Fibroblast of upper back skin (primary cell): ENCODE measurements around the gene CCNY.

Source experiments
- DNase-seq: peaks from one replicate; pipeline ENCODE4 v3.0.0-alpha.2; 2013

The CCNY gene

GRCh38 chr10:35433851-35434426 lies 97.6 kb downstream of the CCNY start:
- DNase-seq, result peak; percentile 98

- DNase-seq, result no peak
Measured at GRCh38 chr10:35434533-35434932, 98.2 kb downstream of the CCNY start.

- DNase-seq, result no peak
Measured at GRCh38 chr10:35435824-35436223, 99.5 kb downstream of the CCNY start.

GRCh38 chr10:35437829-35438228 lies 101.5 kb downstream of the CCNY start:
- DNase-seq, result no peak

- DNase-seq, result no peak
Measured at GRCh38 chr10:35438718-35439571, 102.6 kb downstream of the CCNY start.

- no peak for DNase-seq
Measured at GRCh38 chr10:35440016-35440415, 103.7 kb downstream of the CCNY start.

- DNase-seq, result no peak
Measured at GRCh38 chr10:35442028-35442427, 105.7 kb downstream of the CCNY start.

- DNase-seq, result no peak
Measured at GRCh38 chr10:35442592-35442991, 106.3 kb downstream of the CCNY start.

GRCh38 chr10:35443858-35444257 lies 107.5 kb downstream of the CCNY start:
- no peak for DNase-seq

- DNase-seq, result no peak
Measured at GRCh38 chr10:35445150-35445884, 109.0 kb downstream of the CCNY start.

GRCh38 chr10:35446439-35446838 lies 110.1 kb downstream of the CCNY start:
- no peak for DNase-seq

GRCh38 chr10:35447693-35448407 lies 111.5 kb downstream of the CCNY start:
- DNase-seq, result peak; percentile 75

GRCh38 chr10:35448687-35449662 lies 112.7 kb downstream of the CCNY start:
- peak; percentile 17 for DNase-seq

- DNase-seq, result no peak
Measured at GRCh38 chr10:35449944-35450343, 113.6 kb downstream of the CCNY start.

- DNase-seq, result no peak
Measured at GRCh38 chr10:35451151-35452016, 115.1 kb downstream of the CCNY start.

GRCh38 chr10:35452171-35452570 lies 115.9 kb downstream of the CCNY start:
- DNase-seq, result no peak

- DNase-seq, result no peak
Measured at GRCh38 chr10:35452847-35453246, 116.5 kb downstream of the CCNY start.

- peak; percentile 55 for DNase-seq
Measured at GRCh38 chr10:35453855-35454532, 117.7 kb downstream of the CCNY start.

GRCh38 chr10:35456153-35456720 lies 119.9 kb downstream of the CCNY start:
- DNase-seq, result no peak

GRCh38 chr10:35456784-35457183 lies 120.5 kb downstream of the CCNY start:
- no peak for DNase-seq
